SK-N-SH treated with all-trans-retinoic acid at 6 μM for 48 hours (cell line): Measurements from ENCODE around the gene PDE8A.

Source experiments
- ARNTL ChIP-seq: fragments of 450-650 bp; formaldehyde crosslinking; IDR thresholded peaks from 2 replicates; pipeline ENCODE4 v1.5.0; 2020; ENCODE audit warnings: low read depth, mild to moderate bottlenecking, moderate library complexity, borderline replicate concordance
- CREB5 ChIP-seq: fragments of 250-450 bp; sonication (Bioruptor Pico); IDR thresholded peaks from 2 replicates; pipeline ENCODE4 v1.5.1; 2020; ENCODE audit warnings: low read depth, mild to moderate bottlenecking, moderate library complexity
- CSRNP3 ChIP-seq: fragments of 250-450 bp; sonication (Bioruptor Pico); IDR thresholded peaks from 2 replicates; pipeline ENCODE4 v1.5.1; 2021; ENCODE audit warnings: mild to moderate bottlenecking, moderate library complexity
- ESRRG ChIP-seq: fragments of 250-450 bp; sonication (Bioruptor Pico); IDR thresholded peaks from 2 replicates; pipeline ENCODE4 v1.6.1; 2021; ENCODE audit warnings: mild to moderate bottlenecking
- OSR1 ChIP-seq: fragments of 250-450 bp; sonication (Bioruptor Pico); IDR thresholded peaks from 2 replicates; pipeline ENCODE4 v1.8.0; 2022; ENCODE audit warnings: moderate library complexity, mild to moderate bottlenecking, inconsistent platforms
- POU6F1 ChIP-seq: fragments of 250-450 bp; sonication (Bioruptor Pico); IDR thresholded peaks from 2 replicates; pipeline ENCODE4 v1.8.0; 2021; ENCODE audit warnings: low read depth, mild to moderate bottlenecking, moderate library complexity, borderline replicate concordance
- PPARA ChIP-seq: fragments of 250-450 bp; sonication (Bioruptor Pico); IDR thresholded peaks from 2 replicates; pipeline ENCODE4 v1.5.0; 2020; ENCODE audit warnings: mild to moderate bottlenecking, borderline replicate concordance
- TOX ChIP-seq: fragments of 250-450 bp; sonication (Bioruptor Pico); IDR thresholded peaks from 2 replicates; pipeline ENCODE4 v1.8.0; 2021; ENCODE audit warnings: mild to moderate bottlenecking, moderate library complexity, borderline replicate concordance
- ZFP3 ChIP-seq: fragments of 250-450 bp; sonication (Bioruptor Pico); IDR thresholded peaks from 2 replicates; pipeline ENCODE4 v1.5.0; 2020; ENCODE audit warnings: mild to moderate bottlenecking, moderate library complexity
- ZFP30 ChIP-seq: fragments of 450-650 bp; formaldehyde crosslinking; IDR thresholded peaks from 2 replicates; pipeline ENCODE4 v1.5.0; 2022; ENCODE audit warnings: mild to moderate bottlenecking, moderate library complexity

- TF ChIP-seq ARNTL (CRISPR knock-in tag) = no peak
- no peak for TF ChIP-seq ESRRG (CRISPR knock-in tag)
- no peak for TF ChIP-seq ZFP3 (CRISPR knock-in tag)
- no peak for TF ChIP-seq CREB5 (CRISPR knock-in tag)
- TF ChIP-seq OSR1 = no peak
- no peak for TF ChIP-seq PPARA (CRISPR knock-in tag)
- TF ChIP-seq TOX (CRISPR knock-in tag) = no peak
- no peak for TF ChIP-seq POU6F1 (CRISPR knock-in tag)
- no peak for TF ChIP-seq ZFP30 (CRISPR knock-in tag)
- no peak for TF ChIP-seq CSRNP3 (CRISPR knock-in tag)
Observed at GRCh38 chr15:85120351-85121113, 138.9 kb downstream of the PDE8A start.
